Fibroblast of peridontal ligament (primary cell): ENCODE measurements around the gene IRF4.
A peak's percentile ranks its signal among the peaks of the same experiment; 100 is the strongest.
"Not testable (repeated sequence)": the region's sequence is repeated elsewhere in the genome, so short reads cannot be mapped to it uniquely, and the experiment has no call there.

ENCODE experiments used
- DNase-seq: peaks from one replicate; pipeline ENCODE4 v3.0.0-alpha.2; 2010; ENCODE audit errors: extremely low read depth

The IRF4 gene

DNA sequence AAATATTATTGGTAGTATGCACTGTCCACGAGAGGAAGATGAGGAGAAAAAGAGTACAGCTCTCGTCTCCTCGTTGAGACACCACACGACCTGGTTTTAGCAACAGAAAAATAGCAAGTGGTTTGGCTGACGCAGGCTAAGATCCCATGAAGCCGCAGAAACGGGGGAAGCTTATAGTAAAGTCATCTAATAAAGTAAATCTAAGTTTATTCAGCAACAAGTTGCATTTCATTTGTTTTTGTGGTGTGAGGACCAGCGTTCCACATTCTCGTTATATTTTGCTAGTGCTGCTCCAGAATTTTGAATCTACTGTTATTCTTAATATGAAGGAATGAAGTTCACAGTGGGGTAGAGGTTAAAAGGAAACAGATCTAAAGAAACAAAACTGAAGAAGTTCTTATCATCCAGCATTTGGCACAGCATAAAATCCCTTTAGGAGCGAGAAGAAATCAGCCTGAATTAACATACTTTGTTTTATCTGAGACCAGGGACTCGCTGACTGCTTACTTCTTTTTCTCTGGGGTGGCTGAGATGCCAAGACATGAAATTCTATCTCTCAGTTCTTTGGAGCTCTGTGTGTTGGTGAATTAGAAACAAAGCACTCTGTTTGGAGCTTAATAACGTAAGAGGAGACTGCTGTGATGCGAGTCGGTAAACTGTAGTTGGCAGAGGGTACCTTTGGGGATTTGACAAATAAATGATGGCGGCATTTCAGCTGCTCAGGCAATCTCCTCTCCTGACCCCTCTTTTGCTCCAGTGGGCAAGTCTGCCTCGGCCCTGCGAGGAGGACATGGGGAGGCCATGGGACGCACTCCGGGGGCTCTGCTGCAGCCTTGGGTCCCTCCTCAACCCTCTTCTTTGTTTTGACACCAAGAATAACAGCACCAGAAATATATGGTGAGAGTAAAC lies 24.9 kb upstream of the IRF4 start:
- peak; percentile 25 for DNase-seq

DNA sequence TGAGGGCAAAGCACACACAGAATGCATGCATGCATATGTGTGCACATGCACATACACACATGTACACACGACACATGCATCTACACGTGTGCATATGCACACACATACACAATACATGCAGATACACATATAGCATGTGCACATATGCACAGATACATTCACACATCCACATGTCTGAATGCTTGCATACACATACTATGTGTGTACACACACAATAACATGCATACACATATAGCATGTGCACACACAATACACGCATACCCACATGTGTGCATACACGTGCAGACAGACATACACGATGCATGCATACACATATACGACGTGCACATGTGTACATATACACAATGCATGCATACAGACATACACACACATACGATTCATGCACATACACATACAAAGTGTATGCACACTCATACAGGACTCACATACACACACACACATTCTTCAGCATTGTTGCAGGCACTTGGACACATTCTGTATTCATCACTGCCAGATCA lies 24.2 kb upstream of the IRF4 start:
- no peak for DNase-seq

GRCh38 chr6:367891-368630 lies 23.5 kb upstream of the IRF4 start:
- DNase-seq: no peak

- DNase-seq: no peak
Observed at GRCh38 chr6:369559-370431, 21.8 kb upstream of the IRF4 start.

DNA sequence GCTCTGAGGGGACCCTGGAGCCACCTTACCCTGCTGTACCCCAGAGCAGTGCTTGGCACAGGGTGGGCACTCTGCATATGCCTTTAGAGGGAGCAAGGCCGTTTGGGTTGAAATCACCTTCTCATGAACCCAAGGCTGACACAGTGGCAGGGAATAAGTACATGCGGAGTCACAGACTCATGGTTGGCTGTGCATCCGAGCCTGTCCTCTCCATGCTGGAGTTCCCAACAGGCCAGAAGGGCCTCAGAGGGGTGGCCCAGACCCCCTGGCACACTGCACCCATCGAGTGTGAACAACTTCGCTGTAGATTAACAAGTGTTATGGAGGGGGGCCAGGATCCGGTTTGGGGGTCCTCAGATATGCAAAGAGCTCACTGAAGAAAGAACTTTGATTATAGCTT lies 21.0 kb upstream of the IRF4 start:
- no peak for DNase-seq

GRCh38 chr6:371851-372250 lies 19.7 kb upstream of the IRF4 start:
- not testable (repeated sequence) for DNase-seq

- DNase-seq: no peak
Observed at GRCh38 chr6:372336-372911, 19.1 kb upstream of the IRF4 start.

DNA sequence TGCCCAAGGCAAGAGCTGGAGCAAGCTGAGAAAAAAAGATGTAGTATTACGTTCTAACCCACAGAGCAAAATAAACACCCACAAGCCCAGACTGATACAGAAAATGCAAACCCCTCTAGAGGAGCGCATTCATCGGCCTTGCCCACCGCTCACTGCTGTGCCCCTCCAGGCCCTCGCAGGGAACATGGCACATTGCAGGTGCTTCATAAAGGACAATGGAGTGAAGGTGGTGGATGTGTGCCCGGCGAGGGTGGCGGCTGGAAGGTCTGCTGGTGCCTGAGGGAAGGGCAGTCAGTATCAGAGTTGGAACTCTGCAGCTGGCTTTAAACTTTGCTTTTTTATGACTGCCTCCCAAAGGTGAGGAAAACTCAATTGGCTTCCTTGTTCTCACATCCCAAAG lies 18.5 kb upstream of the IRF4 start:
- no peak for DNase-seq

DNA sequence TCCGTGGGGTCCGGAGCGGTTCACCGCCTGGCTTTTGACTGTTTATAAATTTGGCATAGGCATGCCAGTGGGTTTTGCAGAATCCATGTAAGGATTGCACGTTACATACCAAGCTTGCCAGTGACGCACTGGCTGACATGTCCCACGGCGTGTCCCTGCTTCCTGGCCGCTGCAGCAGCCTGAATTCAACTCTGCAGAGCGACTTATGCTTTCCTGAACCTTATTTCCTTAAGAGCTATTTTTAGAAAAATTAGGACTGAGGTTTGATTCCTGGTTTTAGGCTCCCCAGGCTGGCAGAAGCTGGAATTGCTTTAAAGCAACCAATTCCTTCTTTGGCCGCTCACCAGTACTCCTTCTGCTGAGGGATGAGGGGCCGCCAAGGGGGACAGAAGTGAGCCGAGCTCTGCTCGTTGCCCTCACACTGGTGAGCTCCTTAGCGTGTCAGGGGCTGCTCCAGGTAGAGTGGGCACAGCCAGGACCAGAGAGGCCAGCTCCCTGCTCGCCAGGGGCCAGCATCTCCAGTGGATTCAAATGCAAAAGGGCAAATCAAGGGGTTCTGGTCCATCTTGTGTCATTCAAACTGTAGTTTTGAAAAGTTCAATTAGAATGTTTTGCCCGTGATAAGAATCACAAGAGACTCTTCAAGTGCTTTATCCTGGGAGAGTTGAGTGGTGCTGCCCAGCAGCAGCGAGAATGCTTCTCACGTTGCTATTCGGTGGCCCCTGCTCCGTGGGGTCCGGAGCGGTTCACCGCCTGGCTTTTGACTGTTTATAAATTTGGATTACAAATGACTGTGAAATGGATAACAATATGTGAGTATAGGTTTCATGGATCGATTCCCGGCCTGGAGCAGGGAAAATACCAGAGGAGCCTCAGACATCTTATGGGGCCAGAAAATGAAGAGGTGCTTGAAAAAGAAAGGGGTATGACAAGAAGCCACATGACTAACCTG lies 17.5 kb upstream of the IRF4 start:
- peak; percentile 58 for DNase-seq

GRCh38 chr6:374956-375355 lies 16.6 kb upstream of the IRF4 start:
- no peak for DNase-seq

DNA sequence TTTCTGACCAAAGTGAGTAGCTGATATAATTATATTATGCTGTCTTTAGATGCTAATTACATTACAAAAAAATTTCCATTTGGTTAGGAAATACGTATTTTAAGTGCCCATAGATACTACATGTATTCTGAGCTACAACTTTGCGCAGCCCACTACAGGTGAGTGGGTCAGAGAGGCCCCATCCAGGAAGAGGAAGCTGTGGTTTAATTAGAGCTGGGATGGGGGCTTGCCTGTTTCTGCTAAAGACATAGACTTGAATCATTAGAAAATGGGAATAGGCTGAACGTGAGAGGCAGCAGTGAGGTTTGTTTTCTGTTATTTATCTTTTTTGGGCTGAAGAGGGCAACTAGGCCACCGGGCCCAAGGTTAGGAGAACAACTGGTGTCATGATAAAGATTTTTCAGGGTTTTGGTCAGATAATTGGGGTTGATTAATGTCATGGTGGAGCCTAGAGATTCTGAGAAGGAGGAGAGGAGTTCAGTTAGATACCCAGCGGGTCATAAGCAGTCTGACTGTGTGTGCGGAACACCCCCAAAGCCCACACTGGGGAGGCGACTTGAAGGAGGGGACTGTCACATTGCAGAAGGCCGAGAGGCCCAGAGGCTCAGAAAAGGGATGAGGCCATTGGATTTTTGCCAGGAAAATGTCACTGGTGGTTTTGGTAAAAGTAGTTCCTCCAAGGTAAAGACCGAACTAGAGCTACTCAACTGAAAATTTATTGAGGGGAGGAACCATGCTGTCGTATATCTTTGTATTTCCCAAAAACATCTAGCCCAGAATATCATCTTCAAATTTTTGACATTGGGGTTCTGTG lies 14.5 kb upstream of the IRF4 start:
- DNase-seq: no peak

- not testable (repeated sequence) for DNase-seq
Observed at GRCh38 chr6:377641-378020, 13.9 kb upstream of the IRF4 start.

- DNase-seq: no peak
Observed at GRCh38 chr6:378090-378957, 13.2 kb upstream of the IRF4 start.

DNA sequence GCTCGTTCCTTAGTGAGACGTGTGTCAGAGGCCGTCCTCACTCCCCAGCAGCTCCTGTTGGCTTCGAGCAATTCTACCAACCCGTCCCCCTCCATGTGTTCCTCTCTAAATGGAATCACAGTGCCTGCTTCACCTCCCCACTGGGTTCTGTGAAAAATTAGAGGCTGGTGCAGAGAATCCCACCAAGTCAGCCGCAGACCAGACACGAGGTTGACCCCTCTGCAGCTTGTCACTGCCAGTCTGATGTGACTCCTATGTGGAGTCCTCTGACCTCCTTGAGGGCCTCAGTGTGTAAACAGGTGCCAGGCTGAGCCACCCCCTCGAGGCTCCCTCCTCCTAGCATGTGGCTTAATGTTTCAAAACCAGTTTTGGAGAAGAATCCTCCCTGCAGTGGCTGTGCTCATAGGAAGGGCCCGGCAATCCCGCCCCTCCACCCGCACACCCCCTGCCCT lies 12.6 kb upstream of the IRF4 start:
- no peak for DNase-seq

DNA sequence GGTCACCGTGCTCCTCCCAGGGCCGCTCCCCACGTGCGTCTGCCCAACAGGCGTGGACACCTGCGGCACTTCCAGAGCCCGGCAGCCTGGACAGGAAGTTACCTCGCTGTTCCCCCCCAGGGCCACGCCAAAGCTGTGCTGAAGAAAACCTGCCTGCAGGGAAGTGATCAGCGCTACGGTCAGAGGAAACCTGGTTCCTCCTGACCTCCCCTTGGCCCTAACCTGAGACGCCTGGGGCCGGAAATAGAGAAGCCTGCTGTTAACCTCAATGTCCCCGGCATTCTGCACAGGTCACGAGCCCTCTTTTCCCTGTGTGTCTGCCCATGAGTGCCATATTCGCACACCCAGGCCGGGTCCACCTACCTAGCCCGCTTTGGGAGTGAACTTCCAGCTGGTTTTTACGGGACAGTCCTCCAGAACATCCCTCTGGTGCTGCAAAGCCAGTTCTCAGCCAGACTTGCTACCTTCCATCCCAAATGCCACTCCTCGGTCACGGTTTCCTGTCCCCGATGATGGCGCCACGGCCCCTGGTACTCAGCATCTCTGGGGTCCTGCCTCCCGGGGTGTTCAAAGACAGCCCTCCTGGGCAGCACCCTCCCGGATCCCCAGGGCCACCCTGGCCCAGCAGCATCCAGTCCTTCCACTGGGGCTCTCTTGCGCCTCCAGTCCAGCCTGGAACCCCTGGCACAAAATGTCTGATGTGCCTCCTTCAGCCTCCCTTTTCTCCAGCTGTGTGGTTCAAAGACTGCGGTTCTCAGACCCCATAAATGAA lies 12.0 kb upstream of the IRF4 start:
- DNase-seq: no peak

GRCh38 chr6:380234-381218 lies 11.0 kb upstream of the IRF4 start:
- no peak for DNase-seq
